Activated effector memory CD4-positive, alpha-beta T cell treated with Interleukin-2 at 50 U/mL for 16 hours (primary cell): ENCODE measurements around the gene WNT7A.
"Not testable (repeated sequence)": the region's sequence is repeated elsewhere in the genome, so short reads cannot be mapped to it uniquely, and the experiment has no call there.

Experiments
- DNase-seq: peaks from one replicate; pipeline ENCODE4 v3.0.0-alpha.2; 2020

Gene WNT7A

GRCh38 chr3:13879946-13880810, at the start of gene WNT7A:
WNT7A (minus strand) TSS chr3:13880071; CDS start chr3:13879816, 255 bp downstream.
- DNase-seq = peak; percentile 68

- not testable (repeated sequence) for DNase-seq
Measured at GRCh38 chr3:13928741-13929140, 48.9 kb upstream of the WNT7A start.

GRCh38 chr3:13927295-13927694, 47.4 kb upstream of the WNT7A start:
- no peak for DNase-seq

- DNase-seq = no peak
Measured at GRCh38 chr3:13916375-13916774, 36.5 kb upstream of the WNT7A start.

- DNase-seq = no peak
Measured at GRCh38 chr3:13902648-13903238, 22.9 kb upstream of the WNT7A start.

DNA sequence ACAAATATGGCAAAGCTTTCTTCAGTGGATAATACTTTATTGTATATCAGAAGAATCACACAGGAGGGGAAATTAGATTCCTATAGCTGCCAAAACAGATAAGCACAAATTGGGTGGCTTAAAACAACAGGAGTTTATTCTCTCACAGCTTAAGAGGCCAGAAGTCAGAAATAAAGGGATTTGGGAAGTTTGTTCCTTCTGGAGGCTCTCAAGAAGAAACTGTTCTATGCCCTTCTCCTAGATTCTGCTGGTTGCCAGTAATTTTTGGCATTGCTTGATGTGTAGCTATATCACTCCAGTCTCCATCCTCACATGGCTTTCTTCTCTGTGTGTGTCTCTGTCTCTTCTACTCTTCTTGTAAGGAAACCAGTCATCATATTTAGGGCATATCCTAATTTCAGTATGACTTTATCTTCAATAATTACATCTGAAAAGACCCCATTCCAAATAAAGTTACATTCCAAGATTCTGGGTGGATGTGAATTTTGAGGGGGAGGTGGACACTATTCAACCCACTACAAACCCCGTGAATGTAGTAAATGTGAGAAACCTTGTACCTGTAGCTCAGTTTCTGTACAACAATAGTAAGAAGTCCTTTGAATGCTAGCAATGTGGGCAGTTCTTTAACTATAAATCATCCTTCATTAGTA, 22.2 kb upstream of the WNT7A start:
- DNase-seq = no peak

GRCh38 chr3:13898346-13898745, 18.5 kb upstream of the WNT7A start:
- DNase-seq = no peak

- DNase-seq = peak; percentile 31
Measured at GRCh38 chr3:13896473-13897154, 16.7 kb upstream of the WNT7A start.

- DNase-seq = peak; percentile 94
Measured at GRCh38 chr3:13895155-13896105, 15.6 kb upstream of the WNT7A start.

DNA sequence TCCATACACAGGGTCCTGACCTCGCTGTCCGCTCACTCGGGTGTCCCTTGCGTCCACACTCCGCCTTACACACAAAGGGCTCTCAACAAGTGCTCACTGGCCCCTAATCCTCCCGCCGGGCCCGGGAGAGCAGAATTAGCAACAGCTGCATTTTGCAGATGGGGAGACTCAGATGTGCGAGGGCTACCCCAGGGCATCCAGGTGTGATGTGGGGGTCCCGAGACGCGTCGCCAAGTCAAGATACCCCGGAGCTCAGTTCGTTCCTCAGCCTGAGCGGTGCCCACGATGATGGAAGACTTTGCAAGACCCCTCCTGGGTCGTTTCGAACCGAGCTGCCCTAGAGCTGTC, 14.9 kb upstream of the WNT7A start:
- DNase-seq = no peak

- no peak for DNase-seq
Measured at GRCh38 chr3:13894096-13894806, 14.4 kb upstream of the WNT7A start.

DNA sequence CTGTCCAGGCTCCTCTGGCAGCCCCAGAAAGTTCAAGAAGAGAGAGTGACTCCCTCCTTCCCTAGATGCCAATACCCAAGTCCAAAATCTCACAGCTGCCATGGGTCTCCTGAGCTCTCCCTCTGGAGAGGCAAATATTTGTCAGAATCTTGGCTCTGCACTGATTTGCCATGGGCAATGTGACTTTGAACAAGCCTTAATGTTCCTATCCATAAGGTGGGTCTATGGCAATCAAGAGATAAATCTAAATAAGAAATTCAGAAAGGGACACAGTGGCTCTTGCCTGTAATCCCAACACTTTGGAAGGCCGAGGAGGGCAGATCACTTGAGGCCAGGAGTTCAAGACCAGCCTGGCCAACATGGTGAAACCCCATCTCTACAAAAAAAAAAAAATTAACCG, 12.4 kb upstream of the WNT7A start:
- DNase-seq = no peak

DNA sequence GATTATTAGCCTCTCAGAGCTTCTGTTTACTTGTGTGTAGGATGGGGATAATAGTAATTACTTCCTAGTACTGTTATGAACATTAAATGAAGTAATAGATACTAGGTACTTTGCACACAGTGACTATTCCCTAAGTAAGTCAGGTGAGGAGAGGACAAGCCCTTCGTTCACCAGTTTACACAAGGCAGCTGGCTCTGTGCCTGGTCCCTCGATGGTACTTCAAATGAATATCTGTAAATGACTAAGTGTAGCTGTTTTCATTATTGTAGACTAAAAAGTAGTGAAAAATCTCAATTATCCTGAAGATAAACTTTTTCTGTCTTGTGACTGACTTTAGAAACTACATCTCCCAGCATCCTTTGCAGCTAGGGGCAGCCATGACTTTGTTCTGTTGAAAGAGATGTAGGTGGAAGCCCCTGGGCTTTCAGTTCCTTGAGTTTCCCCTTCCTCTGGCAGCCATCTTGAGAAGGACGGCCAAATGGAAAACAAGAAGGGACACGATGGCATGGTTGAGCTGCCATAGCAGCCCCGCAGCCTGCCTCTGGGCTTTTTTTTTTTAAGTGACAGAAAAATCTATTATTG, 11.7 kb upstream of the WNT7A start:
- DNase-seq = no peak

DNA sequence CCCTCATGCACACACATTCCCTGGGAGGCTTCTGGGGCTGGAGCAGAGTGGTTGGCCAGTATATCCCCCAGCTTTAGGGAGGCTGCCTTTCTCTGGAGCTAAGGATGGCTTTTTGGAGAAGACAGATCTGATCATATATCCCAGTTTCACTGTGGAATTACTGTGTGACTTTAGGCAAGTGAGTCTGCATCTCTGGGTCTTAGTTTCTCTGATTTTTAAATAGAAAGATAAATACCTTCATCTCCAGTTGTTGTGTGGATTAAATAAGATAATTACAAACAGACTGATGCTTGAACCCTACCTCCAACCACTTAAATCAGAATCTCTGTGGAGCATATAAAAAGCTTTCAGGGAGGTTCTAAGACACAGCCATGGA, 11.1 kb upstream of the WNT7A start:
- DNase-seq = no peak

- DNase-seq = peak; percentile 70
Measured at GRCh38 chr3:13890377-13891016, 10.6 kb upstream of the WNT7A start.

GRCh38 chr3:13888576-13888975, 8.7 kb upstream of the WNT7A start:
- DNase-seq = no peak

DNA sequence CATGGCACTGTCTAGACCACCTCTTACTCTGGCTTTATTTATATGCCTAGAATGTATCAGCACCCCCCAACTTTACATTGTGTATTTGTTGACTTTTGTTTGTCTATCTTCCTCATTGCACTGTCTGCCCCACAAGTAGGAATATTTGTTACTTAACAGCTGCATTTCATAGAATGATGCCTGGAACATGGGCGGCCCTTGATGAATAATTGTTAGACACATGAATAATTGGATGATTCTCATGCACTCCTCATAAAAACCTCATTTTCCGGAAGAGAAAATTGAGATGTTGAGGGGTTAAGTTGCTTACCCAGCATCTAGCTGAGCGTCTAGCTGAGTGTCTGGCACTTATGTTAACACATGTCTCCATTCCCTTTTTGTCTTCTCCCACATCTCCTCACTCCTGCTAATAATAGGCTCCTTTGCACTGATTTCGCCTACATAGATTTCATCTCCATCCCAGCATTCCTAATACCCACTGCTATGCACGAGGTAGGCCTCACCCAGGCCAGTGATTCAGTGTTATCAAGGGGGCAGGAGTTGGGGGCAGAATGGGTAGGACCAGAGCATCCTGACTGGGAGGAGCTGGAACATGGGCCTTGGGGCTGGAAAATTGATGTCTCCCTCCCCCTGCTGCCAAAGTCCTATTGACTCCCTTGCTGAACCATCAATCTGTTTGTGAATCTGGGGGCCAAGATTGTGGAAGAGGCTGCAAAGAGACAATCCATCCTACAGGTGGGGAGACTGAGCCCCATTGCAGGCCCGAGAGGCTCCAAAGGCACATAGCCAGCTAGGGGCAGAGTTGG, 7.8 kb upstream of the WNT7A start:
- DNase-seq = no peak

GRCh38 chr3:13886593-13887129, 6.8 kb upstream of the WNT7A start:
- DNase-seq = no peak

DNA sequence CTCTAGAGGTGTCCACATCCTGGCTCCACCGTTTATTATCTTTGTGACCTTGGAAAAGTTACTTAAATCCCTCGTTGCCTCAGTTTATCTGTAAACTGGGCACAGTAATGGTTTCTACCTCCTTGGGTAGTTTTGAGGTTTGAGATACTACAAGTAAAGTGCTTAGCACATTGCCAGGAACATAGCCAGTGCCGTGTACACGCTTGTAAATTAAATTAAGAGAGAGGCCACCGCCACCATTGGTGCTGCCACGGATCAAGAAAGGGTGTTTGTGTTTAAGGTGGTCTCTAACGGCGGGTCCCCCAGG, 5.8 kb upstream of the WNT7A start:
- DNase-seq = no peak
